Cardiac muscle cell (in vitro differentiated cells and primary cell): ENCODE results near the gene ZNF648. TPM values are rescaled to one million over a fixed set of nuclear protein-coding genes. Genes with fewer than 3 reads are reported as not detected.
"Not testable (repeated sequence)": the region's sequence is repeated elsewhere in the genome, so short reads cannot be mapped to it uniquely, and the experiment has no call there.

Source experiments
- DNase-seq, 2 donors: peaks; one replicate each; pipeline versions ENCODE4 v3.0.0 to v3.0.0-alpha.2; 2010 to 2017; ENCODE audit warnings: low read depth in 1 of 2, low spot score in 1 of 2
- H3K27ac ChIP-seq: fragments of 200-600 bp; sonication (generic); 2 replicates; pipeline ENCODE4 v1.5.1; 2016
- H3K27me3 ChIP-seq: fragments of 200-600 bp; sonication (generic); 2 replicates; pipeline ENCODE4 v1.6.0; 2016; ENCODE audit warnings: control low read depth
- H3K36me3 ChIP-seq: fragments of 200-600 bp; sonication (generic); 2 replicates; pipeline ENCODE4 v1.5.1; 2016; ENCODE audit warnings: control low read depth
- H3K4me1 ChIP-seq: fragments of 200-600 bp; sonication (generic); 2 replicates; pipeline ENCODE4 v1.8.1; 2017; ENCODE audit warnings: low read depth, mild to moderate bottlenecking, mixed run types
- H3K4me3 ChIP-seq: fragments of 200-600 bp; sonication (generic); 2 replicates; pipeline ENCODE4 v1.5.1; 2016; ENCODE audit warnings: mild to moderate bottlenecking
- H3K9me3 ChIP-seq: fragments of 200-600 bp; sonication (generic); 2 replicates; pipeline ENCODE4 v1.5.1; 2017; ENCODE audit warnings: low read depth, mild to moderate bottlenecking, control low read depth
- polyA plus RNA-seq: library from polyadenylated mRNA; unstranded; fragments of >200 nt; fragmentation: Nextera tagmentation; extraction: Ambion mirVana; gene quantifications from 2 replicates; pipeline ENCODE4 v1.2.1, GENCODE V29; 2016
- total RNA-seq: library from RNA; depleted of rRNA; stranded (reverse); fragments of >200 nt; gene quantifications from 2 replicates; pipeline ENCODE4 v1.2.3, GENCODE V29; 2016
- TF ChIP-seq, protein P1 (sequence below): IDR thresholded peaks from 2 replicates; pipeline ENCODE4 v1.5.1; 2012; ENCODE audit warnings: low read depth, mild to moderate bottlenecking, low read length

ZNF648 gene
- total and polyA plus RNA-seq, 2 experiments from 2014 or later, result 0.12 TPM; not detected in 1

DNA sequence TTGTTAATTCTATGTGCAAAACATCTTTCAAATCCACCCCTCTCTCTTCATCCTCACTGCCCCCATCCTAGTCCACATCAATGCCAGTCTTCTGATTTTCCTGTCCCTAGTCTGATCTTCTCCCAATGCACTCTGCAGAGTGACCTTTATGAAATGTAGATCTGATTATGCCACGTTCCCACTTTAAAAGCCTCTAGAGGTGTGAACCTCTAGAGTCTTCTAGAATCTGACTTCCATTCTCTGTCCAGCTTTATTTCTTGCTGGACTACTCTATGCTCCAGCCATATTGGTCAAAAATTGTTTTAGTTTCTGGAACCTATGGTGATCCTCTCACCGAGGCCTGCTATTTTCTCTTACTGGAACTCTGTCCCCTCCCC lies 32.5 kb downstream of the ZNF648 start:
- Histone ChIP-seq H3K9me3 (no peaks in the 10 kb centered on the region), H3K4me1 (no peaks in the 10 kb centered on the region), H3K27me3 (no peaks in the 10 kb centered on the region), H3K27ac (peak overlapping the region; percentile 72), H3K36me3 (no peaks in the 10 kb centered on the region), H3K4me3 (peak overlapping the region; percentile 46)
- DNase-seq, result no peak
- TF ChIP-seq, protein P1, sequence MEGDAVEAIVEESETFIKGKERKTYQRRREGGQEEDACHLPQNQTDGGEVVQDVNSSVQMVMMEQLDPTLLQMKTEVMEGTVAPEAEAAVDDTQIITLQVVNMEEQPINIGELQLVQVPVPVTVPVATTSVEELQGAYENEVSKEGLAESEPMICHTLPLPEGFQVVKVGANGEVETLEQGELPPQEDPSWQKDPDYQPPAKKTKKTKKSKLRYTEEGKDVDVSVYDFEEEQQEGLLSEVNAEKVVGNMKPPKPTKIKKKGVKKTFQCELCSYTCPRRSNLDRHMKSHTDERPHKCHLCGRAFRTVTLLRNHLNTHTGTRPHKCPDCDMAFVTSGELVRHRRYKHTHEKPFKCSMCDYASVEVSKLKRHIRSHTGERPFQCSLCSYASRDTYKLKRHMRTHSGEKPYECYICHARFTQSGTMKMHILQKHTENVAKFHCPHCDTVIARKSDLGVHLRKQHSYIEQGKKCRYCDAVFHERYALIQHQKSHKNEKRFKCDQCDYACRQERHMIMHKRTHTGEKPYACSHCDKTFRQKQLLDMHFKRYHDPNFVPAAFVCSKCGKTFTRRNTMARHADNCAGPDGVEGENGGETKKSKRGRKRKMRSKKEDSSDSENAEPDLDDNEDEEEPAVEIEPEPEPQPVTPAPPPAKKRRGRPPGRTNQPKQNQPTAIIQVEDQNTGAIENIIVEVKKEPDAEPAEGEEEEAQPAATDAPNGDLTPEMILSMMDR, result no peak

DNA sequence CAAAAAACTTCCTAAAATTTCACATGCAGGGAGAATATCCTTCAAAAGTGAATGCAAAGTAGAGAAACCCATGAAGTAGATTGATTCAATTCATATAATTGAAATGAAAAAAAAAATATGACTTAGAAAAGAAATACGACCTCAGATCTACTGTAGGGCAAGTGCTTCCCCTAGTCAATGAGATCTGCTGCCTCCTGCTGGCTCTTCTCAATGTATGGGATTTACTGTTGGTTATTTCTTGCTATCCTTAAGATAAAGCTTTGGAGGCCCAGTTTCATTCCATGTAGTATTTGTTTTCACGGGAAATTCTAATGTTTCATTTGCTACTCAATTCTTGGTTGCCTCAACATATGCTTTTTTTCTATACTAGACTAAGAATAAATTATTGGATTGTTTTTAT lies 46.2 kb downstream of the ZNF648 start:
- Histone ChIP-seq H3K36me3 (no peaks in the 10 kb centered on the region), H3K4me1 (no peaks in the 10 kb centered on the region), H3K27me3 (no peaks in the 10 kb centered on the region), H3K4me3 (no peak overlapping the region), H3K27ac (no peak overlapping the region), H3K9me3 (no peaks in the 10 kb centered on the region)
- no peak for DNase-seq
- TF ChIP-seq, protein P1, result no peak

DNA sequence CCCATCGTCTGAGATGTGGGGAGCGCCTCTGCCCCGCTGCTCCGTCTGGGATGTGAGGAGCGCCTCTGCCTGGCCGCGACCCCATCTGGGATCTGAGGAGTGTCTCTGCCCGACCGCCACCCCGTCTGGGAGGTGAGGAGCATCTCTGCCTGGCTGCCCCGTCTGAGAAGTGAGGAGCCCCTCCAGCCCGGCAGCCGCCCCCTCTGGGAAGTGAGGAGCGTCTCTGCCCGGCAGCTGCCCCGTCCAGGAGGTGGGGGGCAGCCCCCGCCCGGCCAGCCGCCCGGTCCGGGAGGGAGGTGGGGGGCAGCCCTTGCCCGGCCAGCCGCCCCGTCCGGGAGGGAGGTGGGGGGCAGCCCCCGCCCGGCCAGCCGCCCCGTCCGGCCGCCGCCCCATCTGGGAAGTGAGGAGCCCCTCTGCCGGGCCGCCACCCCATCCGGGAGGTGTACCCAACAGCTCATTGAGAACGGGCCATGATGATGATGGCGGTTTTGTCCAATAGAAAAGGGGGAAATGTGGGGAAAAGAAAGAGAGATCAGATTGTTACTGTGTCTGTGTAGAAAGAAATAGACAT lies 50.6 kb downstream of the ZNF648 start:
- H3K36me3 ChIP-seq, H3K27ac ChIP-seq, H3K27me3 ChIP-seq, DNase-seq, H3K9me3 ChIP-seq, H3K4me3 ChIP-seq, H3K4me1 ChIP-seq: not testable (repeated sequence)

DNA sequence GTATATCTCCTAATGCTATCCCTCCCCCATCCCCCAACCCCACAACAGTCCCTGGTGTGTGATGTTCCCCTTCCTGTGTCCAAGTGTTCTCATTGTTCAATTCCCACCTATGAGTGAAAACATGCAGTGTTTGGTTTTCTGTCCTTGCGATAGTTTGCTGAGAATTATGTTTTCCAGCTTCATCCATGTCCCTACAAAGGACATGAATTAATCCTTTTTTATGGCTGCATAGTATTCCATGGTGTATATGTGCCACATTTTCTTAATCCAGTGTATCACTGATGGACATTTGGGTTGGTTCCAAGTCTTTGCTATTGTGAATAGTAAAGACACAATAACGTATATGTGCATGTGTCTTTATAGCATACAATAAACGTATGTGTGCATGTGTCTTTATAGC lies 56.1 kb downstream of the ZNF648 start:
- not testable (repeated sequence) for DNase-seq, H3K36me3 ChIP-seq, H3K27ac ChIP-seq, H3K4me3 ChIP-seq, H3K27me3 ChIP-seq, H3K4me1 ChIP-seq, H3K9me3 ChIP-seq

DNA sequence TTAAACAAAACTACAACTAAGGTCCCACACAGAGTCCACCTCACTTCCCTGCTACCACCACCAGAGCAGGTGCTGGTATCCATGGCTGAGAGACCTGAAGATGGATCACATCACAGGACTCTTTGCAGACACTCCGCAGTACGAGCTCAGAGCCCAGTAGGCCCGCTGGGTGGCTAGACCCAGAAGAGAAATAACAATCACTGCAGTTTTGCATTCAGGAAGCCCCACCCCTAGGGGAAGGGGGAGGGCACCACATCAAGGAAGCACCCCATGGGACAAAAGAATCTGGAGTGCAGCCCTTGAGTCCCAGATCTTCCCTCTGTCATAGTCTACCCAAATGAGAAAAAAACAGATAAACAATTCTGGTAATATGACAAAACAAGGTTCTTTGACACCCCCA lies 56.9 kb downstream of the ZNF648 start:
- H3K27me3 ChIP-seq, result no peaks in the 10 kb centered on the region
- no peak for DNase-seq
- TF ChIP-seq, protein P1, result no peak
- H3K27ac ChIP-seq, result no peak overlapping the region
- no peaks in the 10 kb centered on the region for H3K9me3 ChIP-seq
- H3K4me1 ChIP-seq, result no peaks in the 10 kb centered on the region
- no peaks in the 10 kb centered on the region for H3K36me3 ChIP-seq
- H3K4me3 ChIP-seq, result no peak overlapping the region
